ENCODE measurements around the gene CDC42BPA.

DNA sequence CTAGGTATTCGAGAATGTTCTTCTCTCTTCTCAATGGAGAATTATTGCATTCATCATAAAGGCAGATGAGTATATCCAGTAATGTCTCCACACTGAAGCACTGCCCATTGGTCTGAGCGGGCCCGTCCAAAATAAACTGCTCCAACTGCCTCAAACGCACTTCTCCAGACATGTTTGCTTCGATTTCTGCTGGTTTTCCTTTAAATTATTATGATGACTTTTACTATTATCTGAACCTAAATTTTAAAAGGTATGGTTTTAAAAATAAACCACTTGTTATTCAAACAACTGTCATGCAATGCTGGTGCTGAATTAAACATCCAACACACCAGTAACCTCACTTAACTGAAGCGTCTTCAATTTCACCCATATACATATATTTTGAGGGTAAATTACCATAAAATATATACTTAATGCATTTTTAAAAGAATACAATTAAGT lies 1.3 kb downstream of the CDC42BPA start:
- no peak for TF ChIP-seq EP300 (conservative IDR thresholded peaks at IDR 0.05; ENCODE audit: poor library complexity, severe bottlenecking)
- TF ChIP-seq, protein P1, sequence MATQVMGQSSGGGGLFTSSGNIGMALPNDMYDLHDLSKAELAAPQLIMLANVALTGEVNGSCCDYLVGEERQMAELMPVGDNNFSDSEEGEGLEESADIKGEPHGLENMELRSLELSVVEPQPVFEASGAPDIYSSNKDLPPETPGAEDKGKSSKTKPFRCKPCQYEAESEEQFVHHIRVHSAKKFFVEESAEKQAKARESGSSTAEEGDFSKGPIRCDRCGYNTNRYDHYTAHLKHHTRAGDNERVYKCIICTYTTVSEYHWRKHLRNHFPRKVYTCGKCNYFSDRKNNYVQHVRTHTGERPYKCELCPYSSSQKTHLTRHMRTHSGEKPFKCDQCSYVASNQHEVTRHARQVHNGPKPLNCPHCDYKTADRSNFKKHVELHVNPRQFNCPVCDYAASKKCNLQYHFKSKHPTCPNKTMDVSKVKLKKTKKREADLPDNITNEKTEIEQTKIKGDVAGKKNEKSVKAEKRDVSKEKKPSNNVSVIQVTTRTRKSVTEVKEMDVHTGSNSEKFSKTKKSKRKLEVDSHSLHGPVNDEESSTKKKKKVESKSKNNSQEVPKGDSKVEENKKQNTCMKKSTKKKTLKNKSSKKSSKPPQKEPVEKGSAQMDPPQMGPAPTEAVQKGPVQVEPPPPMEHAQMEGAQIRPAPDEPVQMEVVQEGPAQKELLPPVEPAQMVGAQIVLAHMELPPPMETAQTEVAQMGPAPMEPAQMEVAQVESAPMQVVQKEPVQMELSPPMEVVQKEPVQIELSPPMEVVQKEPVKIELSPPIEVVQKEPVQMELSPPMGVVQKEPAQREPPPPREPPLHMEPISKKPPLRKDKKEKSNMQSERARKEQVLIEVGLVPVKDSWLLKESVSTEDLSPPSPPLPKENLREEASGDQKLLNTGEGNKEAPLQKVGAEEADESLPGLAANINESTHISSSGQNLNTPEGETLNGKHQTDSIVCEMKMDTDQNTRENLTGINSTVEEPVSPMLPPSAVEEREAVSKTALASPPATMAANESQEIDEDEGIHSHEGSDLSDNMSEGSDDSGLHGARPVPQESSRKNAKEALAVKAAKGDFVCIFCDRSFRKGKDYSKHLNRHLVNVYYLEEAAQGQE (IDR thresholded peaks at IDR 0.05; ENCODE audit: borderline replicate concordance), result no peak
- no peak for TF ChIP-seq EZH2 (IDR thresholded peaks at IDR 0.05; ENCODE audit: borderline replicate concordance, insufficient read depth, low read length, poor library complexity, severe bottlenecking)
- TF ChIP-seq POLR2AphosphoS5 (IDR thresholded peaks at IDR 0.05), result no peak
- no peak for TF ChIP-seq CTCF (IDR thresholded peaks at IDR 0.05; ENCODE audit: poor library complexity, severe bottlenecking)
- no peak for TF ChIP-seq TAF1 (IDR thresholded peaks at IDR 0.05; ENCODE audit: low read depth)
- no peak for TF ChIP-seq SMC3 (conservative IDR thresholded peaks at IDR 0.05; ENCODE audit: poor library complexity)
- no peak for TF ChIP-seq MXI1 (conservative IDR thresholded peaks at IDR 0.05; ENCODE audit: poor library complexity, severe bottlenecking)
